Panc1 (cell line): Measurements from ENCODE around the gene TWNK. TPM values are rescaled to one million over a fixed set of nuclear protein-coding genes. Genes with fewer than 3 reads are reported as not detected.

Experiments
- ATAC-seq: fragments of 200-7000 bp; cut with Tn5 transposase; 2 replicates; pipeline ENCODE4 v1.9.1; 2020; ENCODE audit warnings: mild to moderate bottlenecking, moderate library complexity
- BruUV-seq: library from RNA; stranded (reverse); fragments of 400-500 nt; replicated peaks from 2 replicates; lab custom pipeline; 2021; lab: Mats Ljungman, UMichigan
- CTCF ChIA-PET: fragments of 300-600 bp; sonication (Branson Sonifier 250); formaldehyde crosslinking; loops from one replicate; lab custom pipeline; 2022; ENCODE audit warnings: antibody characterized with exemption; lab: Charles Lee
- POLR2A ChIA-PET: fragments of 300-600 bp; sonication (Branson Sonifier 250); formaldehyde crosslinking; loops from one replicate; lab custom pipeline; 2022; ENCODE audit warnings: antibody characterized with exemption; lab: Charles Lee
- DNase-seq: peaks from one replicate; pipeline ENCODE4 v3.0.0-alpha.2; 2010; ENCODE audit warnings: low read depth, low spot score
- H3K27ac ChIP-seq: 2 replicates; pipeline ENCODE4 v1.5.1; 2011; ENCODE audit warnings: mild to moderate bottlenecking, low read length, inconsistent platforms
- H3K27me3 ChIP-seq: fragments of 200-500 bp; sonication (Bioruptor generic); 2 replicates; pipeline ENCODE4 v1.6.0; 2014; ENCODE audit warnings: low read length, inconsistent platforms; ENCODE audit not compliant: control insufficient read depth, insufficient read depth
- H3K36me3 ChIP-seq: fragments of 200-500 bp; sonication (Bioruptor generic); 2 replicates; pipeline ENCODE4 v1.5.1; 2014; ENCODE audit warnings: inconsistent platforms, mild to moderate bottlenecking, low read length, moderate library complexity; ENCODE audit not compliant: control insufficient read depth, insufficient read depth
- H3K4me1 ChIP-seq: 2 replicates; pipeline ENCODE4 v1.5.1; 2011; ENCODE audit warnings: inconsistent platforms, mild to moderate bottlenecking, low read length, moderate library complexity; ENCODE audit not compliant: control insufficient read depth, insufficient read depth
- H3K4me3 ChIP-seq, 2 experiments: 2 replicates each; pipeline ENCODE4 v1.5.1; 2011 to 2012; ENCODE audit warnings: low read depth in 2 of 2, low read length in 2 of 2, mild to moderate bottlenecking in 2 of 2, inconsistent platforms in 1 of 2, moderate library complexity in 1 of 2
- H3K9me3 ChIP-seq: fragments of 200-500 bp; sonication (Bioruptor generic); 2 replicates; pipeline ENCODE4 v1.5.1; 2014; ENCODE audit warnings: low read depth, mild to moderate bottlenecking, inconsistent platforms, low read length, moderate library complexity; ENCODE audit not compliant: control insufficient read depth, insufficient read depth
- POLR2AphosphoS5 ChIP-seq: IDR thresholded peaks from 2 replicates; pipeline ENCODE4 v1.6.1; 2012; ENCODE audit warnings: mild to moderate bottlenecking, low read depth, low read length, moderate library complexity
- SIN3A ChIP-seq: IDR thresholded peaks from 2 replicates; pipeline ENCODE4 v1.6.1; 2012; ENCODE audit warnings: low read depth, mild to moderate bottlenecking, low read length, moderate library complexity, borderline replicate concordance; ENCODE audit not compliant: insufficient read depth
- TCF7L2 ChIP-seq: IDR thresholded peaks from 2 replicates; pipeline ENCODE4 v1.6.1; 2011; ENCODE audit warnings: mild to moderate bottlenecking, low read depth, low read length, inconsistent platforms
- in situ Hi-C: cut with HindIII; loops from 2 replicates; pipeline ENCODE4 v1.10.0; 2016; ENCODE audit warnings: low sequenced_read_pairs, low pct_unique_long_range_greater_than_20kb
- intact Hi-C: fragments of 100-400 bp; cut with micrococcal nuclease; formaldehyde crosslinking; loops from one replicate; pipeline ENCODE4 v1.10.0; 2022; ENCODE audit not compliant: unreplicated experiment
- total RNA-seq: library from RNA; stranded (reverse); gene quantifications from one replicate; pipeline ENCODE4 v1.2.1, GENCODE V29; 2021; ENCODE audit not compliant: unreplicated experiment
- TF ChIP-seq, protein P1 (sequence below): fragments of 450-650 bp; IDR thresholded peaks from 2 replicates; pipeline ENCODE4 v1.5.1; 2017; ENCODE audit warnings: mild to moderate bottlenecking
- TF ChIP-seq, protein P2 (sequence below), 2 experiments: IDR thresholded peaks; 2 replicates each; pipeline ENCODE4 v1.6.1; 2011 to 2012; ENCODE audit warnings: low read depth in 2 of 2, control low read depth in 1 of 2, low read length in 1 of 2, mild to moderate bottlenecking in 1 of 2, moderate library complexity in 1 of 2; ENCODE audit not compliant: insufficient read depth in 1 of 2

The TWNK gene
- total RNA-seq, 1 experiment from 2014 or later, result 30.5 TPM

DNA sequence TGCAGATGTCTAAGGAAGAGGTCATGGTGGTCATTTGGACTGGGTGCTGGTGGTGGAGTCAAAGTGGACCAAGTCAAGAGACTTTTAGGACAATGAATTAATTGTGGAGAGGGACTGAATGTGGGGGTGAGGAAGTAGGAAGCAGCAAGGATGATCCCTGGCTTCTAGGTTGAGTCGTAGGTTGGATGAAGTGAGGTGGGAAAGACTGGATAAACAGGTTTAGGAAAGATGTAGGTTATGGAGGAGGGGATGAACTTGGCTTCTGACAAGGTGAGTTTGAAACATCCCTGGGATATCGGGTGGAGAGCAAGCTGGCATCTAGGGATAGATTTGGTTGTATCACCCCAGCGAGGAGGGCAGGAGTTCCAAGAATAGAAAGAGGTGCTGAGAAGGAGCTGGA, 10.4 kb upstream of the TWNK start:
- ATAC-seq (no peak), DNase-seq (no peak)
- Histone ChIP-seq H3K4me3 (no peak overlapping the region), H3K36me3 (no peaks in the 10 kb centered on the region), H3K27ac (no peak overlapping the region), H3K9me3 (no peaks in the 10 kb centered on the region), H3K4me1 (no peaks in the 10 kb centered on the region), H3K27me3 (no peaks in the 10 kb centered on the region)
- POLR2A ChIA-PET, result no interaction called here
- in situ Hi-C loops (no loop called here), intact Hi-C loops (no loop called here)
- CTCF ChIA-PET, result interaction anchor here (0.6 kb wide), 2 partner anchors 27 to 236 kb away, joined by 3 to 5 read pairs; no protein-coding TSS in a partner anchor
- TF ChIP-seq, protein P1, sequence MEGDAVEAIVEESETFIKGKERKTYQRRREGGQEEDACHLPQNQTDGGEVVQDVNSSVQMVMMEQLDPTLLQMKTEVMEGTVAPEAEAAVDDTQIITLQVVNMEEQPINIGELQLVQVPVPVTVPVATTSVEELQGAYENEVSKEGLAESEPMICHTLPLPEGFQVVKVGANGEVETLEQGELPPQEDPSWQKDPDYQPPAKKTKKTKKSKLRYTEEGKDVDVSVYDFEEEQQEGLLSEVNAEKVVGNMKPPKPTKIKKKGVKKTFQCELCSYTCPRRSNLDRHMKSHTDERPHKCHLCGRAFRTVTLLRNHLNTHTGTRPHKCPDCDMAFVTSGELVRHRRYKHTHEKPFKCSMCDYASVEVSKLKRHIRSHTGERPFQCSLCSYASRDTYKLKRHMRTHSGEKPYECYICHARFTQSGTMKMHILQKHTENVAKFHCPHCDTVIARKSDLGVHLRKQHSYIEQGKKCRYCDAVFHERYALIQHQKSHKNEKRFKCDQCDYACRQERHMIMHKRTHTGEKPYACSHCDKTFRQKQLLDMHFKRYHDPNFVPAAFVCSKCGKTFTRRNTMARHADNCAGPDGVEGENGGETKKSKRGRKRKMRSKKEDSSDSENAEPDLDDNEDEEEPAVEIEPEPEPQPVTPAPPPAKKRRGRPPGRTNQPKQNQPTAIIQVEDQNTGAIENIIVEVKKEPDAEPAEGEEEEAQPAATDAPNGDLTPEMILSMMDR, result no peak
- TF ChIP-seq, protein P2, sequence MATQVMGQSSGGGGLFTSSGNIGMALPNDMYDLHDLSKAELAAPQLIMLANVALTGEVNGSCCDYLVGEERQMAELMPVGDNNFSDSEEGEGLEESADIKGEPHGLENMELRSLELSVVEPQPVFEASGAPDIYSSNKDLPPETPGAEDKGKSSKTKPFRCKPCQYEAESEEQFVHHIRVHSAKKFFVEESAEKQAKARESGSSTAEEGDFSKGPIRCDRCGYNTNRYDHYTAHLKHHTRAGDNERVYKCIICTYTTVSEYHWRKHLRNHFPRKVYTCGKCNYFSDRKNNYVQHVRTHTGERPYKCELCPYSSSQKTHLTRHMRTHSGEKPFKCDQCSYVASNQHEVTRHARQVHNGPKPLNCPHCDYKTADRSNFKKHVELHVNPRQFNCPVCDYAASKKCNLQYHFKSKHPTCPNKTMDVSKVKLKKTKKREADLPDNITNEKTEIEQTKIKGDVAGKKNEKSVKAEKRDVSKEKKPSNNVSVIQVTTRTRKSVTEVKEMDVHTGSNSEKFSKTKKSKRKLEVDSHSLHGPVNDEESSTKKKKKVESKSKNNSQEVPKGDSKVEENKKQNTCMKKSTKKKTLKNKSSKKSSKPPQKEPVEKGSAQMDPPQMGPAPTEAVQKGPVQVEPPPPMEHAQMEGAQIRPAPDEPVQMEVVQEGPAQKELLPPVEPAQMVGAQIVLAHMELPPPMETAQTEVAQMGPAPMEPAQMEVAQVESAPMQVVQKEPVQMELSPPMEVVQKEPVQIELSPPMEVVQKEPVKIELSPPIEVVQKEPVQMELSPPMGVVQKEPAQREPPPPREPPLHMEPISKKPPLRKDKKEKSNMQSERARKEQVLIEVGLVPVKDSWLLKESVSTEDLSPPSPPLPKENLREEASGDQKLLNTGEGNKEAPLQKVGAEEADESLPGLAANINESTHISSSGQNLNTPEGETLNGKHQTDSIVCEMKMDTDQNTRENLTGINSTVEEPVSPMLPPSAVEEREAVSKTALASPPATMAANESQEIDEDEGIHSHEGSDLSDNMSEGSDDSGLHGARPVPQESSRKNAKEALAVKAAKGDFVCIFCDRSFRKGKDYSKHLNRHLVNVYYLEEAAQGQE (IDR thresholded peaks at IDR 0.05; ENCODE audit: insufficient read depth in 1 of 2, low read depth in 2 of 2, low read length in 1 of 2), result no peak
- no peak for TF ChIP-seq SIN3A
- TF ChIP-seq TCF7L2, result no peak
- TF ChIP-seq POLR2AphosphoS5, result no peak
- BruUV-seq, result no TSS peak

DNA sequence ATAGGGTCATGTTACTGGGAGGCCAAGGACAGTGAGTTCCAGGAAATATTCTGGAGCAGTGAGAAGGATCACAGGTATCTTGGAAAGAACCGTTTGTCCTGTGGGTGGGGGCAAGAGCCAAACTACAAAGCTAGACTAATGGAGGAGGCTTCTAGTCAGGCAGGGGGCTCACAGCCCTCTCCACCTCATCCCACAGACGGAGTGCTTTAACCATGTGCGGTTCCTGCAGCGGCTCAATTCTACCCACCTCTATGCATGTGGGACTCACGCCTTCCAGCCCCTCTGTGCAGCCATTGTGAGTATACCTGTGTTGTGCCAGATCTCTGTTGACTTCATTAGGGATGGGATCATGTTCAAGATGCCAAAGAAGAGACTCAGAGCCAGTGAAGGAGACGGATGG, 9.9 kb upstream of the TWNK start:
- Histone ChIP-seq H3K36me3 (no peaks in the 10 kb centered on the region), H3K4me3 (no peak overlapping the region), H3K4me1 (no peaks in the 10 kb centered on the region), H3K9me3 (no peaks in the 10 kb centered on the region), H3K27me3 (no peaks in the 10 kb centered on the region), H3K27ac (no peak overlapping the region)
- TF ChIP-seq SIN3A, result no peak
- no peak for TF ChIP-seq POLR2AphosphoS5
- TF ChIP-seq TCF7L2, result no peak
- TF ChIP-seq, protein P1, result no peak
- TF ChIP-seq, protein P2 (IDR thresholded peaks at IDR 0.05; ENCODE audit: insufficient read depth in 1 of 2, low read depth in 2 of 2, low read length in 1 of 2), result no peak
- DNase-seq, result no peak
- BruUV-seq, result no TSS peak
- intact Hi-C loops (no loop called here), in situ Hi-C loops (no loop called here)
- POLR2A ChIA-PET, result no interaction called here
- CTCF ChIA-PET, result interaction anchor here (0.6 kb wide), 1 partner anchor 236 kb away, joined by 5 read pairs; no protein-coding TSS in a partner anchor
- no peak for ATAC-seq
